GM06990 (cell line): ENCODE measurements around the gene IL17RE.

Experiments
- DNase-seq: peaks from one replicate; pipeline ENCODE4 v3.0.0-alpha.2; 2011; ENCODE audit not compliant: insufficient read length; ENCODE audit errors: extremely low read depth
- H3K27me3 ChIP-seq: replicated peaks from 2 replicates; pipeline ENCODE4 v1.6.0; 2011; ENCODE audit warnings: low read length; ENCODE audit not compliant: control insufficient read depth, insufficient read depth
- H3K36me3 ChIP-seq: 2 replicates; pipeline ENCODE4 v1.5.1; 2011; ENCODE audit warnings: low read length; ENCODE audit not compliant: control insufficient read depth, insufficient read depth
- H3K4me3 ChIP-seq: replicated peaks from 2 replicates; pipeline ENCODE4 v1.5.1; 2011; ENCODE audit warnings: low read depth, mild to moderate bottlenecking, control low read depth, low read length
- TF ChIP-seq, protein P1 (sequence below): IDR thresholded peaks from 2 replicates; pipeline ENCODE4 v1.5.1; 2011; ENCODE audit warnings: low read length, control low read depth, mild to moderate bottlenecking, inconsistent platforms; ENCODE audit not compliant: insufficient read depth, poor library complexity, severe bottlenecking

The IL17RE gene

DNA sequence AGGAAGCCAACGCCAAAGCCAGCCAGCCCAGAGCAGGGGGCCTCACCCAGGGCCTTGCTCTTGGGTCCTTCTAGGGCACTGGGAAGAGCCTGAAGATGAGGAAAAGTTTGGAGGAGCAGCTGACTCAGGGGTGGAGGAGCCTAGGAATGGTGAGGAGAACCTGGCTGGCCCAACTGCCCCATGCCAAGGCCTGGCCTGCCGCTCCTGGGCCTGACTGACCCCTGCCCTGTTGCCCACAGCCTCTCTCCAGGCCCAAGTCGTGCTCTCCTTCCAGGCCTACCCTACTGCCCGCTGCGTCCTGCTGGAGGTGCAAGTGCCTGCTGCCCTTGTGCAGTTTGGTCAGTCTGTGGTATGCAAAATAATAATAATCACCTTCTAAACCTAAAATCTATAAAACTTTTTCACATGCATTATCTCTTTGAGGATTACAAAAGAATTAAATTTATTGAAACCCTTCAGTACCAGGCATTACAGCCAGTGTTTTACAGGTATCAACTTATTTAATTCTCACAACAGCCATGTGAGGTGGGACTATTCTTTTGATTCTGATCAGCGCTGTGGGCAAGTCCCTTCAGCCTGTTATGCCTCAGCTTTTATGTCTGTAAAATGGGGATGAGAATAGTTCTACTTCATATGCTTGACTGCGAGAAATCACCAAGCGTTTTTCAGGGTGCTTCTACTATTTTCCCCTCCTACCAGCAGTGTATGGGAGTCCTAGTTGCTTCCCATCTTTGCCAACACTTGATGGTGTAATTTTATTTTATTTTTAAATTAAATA is 15.8 kb downstream of the IL17RE start:
- Histone ChIP-seq H3K4me3 (no peak overlapping the region), H3K27me3 (no peaks in the 10 kb centered on the region; the same call in none of the 2 replicates), H3K36me3 (no peaks in the 10 kb centered on the region)
- TF ChIP-seq, protein P1, sequence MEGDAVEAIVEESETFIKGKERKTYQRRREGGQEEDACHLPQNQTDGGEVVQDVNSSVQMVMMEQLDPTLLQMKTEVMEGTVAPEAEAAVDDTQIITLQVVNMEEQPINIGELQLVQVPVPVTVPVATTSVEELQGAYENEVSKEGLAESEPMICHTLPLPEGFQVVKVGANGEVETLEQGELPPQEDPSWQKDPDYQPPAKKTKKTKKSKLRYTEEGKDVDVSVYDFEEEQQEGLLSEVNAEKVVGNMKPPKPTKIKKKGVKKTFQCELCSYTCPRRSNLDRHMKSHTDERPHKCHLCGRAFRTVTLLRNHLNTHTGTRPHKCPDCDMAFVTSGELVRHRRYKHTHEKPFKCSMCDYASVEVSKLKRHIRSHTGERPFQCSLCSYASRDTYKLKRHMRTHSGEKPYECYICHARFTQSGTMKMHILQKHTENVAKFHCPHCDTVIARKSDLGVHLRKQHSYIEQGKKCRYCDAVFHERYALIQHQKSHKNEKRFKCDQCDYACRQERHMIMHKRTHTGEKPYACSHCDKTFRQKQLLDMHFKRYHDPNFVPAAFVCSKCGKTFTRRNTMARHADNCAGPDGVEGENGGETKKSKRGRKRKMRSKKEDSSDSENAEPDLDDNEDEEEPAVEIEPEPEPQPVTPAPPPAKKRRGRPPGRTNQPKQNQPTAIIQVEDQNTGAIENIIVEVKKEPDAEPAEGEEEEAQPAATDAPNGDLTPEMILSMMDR, result no peak
- DNase-seq, result no peak

DNA sequence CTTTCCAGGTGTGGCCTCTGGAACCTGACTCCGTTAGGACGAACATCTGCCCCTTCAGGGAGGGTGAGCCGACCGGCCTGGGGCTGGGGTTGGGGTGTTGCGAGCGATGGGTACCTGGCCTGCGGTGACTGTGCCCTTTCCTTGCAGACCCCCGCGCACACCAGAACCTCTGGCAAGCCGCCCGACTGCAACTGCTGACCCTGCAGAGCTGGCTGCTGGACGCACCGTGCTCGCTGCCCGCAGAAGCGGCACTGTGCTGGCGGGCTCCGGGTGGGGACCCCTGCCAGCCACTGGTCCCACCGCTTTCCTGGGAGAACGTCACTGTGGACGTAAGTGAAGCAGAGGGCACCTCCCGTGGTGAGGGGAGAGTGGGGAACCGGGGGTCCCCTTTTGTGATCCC is 25.5 kb downstream of the IL17RE start:
- no peaks in the 10 kb centered on the region for H3K36me3 ChIP-seq
- DNase-seq, result no peak
- TF ChIP-seq, protein P1, result no peak

DNA sequence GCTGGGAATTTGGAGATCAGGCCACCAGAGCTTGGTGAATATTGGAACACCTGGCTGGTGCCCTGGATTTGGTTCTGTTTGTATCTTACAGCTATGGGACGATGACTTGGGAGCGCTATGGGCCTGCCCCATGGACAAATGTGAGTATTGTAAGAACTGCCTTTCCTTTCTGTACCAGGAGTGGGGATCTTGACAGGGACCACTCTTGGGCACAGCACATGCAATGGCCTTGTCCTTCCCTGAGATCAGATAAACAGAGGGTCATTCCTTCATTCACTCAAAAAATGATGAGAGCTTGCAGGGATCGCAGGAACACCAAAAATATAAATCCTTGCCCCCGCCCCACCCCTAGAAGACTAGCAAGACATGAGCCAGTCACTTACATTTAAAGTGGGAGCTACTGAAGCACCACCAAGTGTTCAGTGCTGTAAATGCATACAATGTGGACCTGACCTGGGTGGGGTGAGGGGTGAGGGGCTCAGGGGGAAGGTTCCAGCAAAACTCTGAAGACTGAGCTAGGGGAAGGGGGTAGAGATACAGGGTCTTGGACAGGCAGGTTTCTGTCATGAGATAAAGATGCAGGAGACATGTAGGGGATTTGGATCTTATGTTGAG is 28.3 kb downstream of the IL17RE start:
- TF ChIP-seq, protein P1, result peak; percentile 14
- peaks cover 2% of the 10 kb centered on the region; the same call in 1 of the 2 replicates for H3K36me3 ChIP-seq
- no peaks in the 10 kb centered on the region; the same call in none of the 2 replicates for H3K27me3 ChIP-seq
- DNase-seq, result no peak
- H3K4me3 ChIP-seq, result no peak overlapping the region

More for the DNA sequence above, 25.5 kb downstream of the IL17RE start:
- no peak overlapping the region for H3K4me3 ChIP-seq
- H3K27me3 ChIP-seq, result no peaks in the 10 kb centered on the region; the same call in none of the 2 replicates

DNA sequence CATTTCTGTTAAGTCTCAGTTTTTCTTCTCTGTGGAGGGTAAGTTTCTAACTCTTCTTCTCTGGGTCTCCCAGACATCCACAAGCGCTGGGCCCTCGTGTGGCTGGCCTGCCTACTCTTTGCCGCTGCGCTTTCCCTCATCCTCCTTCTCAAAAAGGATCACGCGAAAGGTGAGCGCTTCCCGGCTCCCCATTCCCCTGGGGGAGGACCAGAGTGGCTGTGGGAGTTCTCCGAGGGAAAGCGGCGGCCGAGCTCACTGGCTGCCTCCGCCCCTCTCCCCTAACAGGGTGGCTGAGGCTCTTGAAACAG is 29.8 kb downstream of the IL17RE start:
- Histone ChIP-seq H3K27me3 (no peaks in the 10 kb centered on the region; the same call in none of the 2 replicates), H3K36me3 (peaks cover 5% of the 10 kb centered on the region), H3K4me3 (peak overlapping the region; percentile 78)
- TF ChIP-seq, protein P1, result no peak
- DNase-seq, result no peak

DNA sequence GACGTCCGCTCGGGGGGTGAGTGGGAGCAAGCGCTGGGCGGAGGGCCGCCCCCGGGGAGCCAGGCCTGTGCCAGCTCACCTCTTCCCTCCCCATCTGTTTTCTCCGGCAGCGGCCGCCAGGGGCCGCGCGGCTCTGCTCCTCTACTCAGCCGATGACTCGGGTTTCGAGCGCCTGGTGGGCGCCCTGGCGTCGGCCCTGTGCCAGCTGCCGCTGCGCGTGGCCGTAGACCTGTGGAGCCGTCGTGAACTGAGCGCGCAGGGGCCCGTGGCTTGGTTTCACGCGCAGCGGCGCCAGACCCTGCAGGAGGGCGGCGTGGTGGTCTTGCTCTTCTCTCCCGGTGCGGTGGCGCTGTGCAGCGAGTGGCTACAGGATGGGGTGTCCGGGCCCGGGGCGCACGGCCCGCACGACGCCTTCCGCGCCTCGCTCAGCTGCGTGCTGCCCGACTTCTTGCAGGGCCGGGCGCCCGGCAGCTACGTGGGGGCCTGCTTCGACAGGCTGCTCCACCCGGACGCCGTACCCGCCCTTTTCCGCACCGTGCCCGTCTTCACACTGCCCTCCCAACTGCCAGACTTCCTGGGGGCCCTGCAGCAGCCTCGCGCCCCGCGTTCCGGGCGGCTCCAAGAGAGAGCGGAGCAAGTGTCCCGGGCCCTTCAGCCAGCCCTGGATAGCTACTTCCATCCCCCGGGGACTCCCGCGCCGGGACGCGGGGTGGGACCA is 30.4 kb downstream of the IL17RE start:
- H3K4me3 ChIP-seq, result peak overlapping the region; percentile 78
- TF ChIP-seq, protein P1, result peak; percentile 90
- peak; percentile 93 for DNase-seq

More for the DNA sequence above, 30.4 kb downstream of the IL17RE start:
- H3K36me3 ChIP-seq, result peaks cover 9% of the 10 kb centered on the region
- no peaks in the 10 kb centered on the region; the same call in none of the 2 replicates for H3K27me3 ChIP-seq
